ENCODE measurements around the gene RGS3.

DNA sequence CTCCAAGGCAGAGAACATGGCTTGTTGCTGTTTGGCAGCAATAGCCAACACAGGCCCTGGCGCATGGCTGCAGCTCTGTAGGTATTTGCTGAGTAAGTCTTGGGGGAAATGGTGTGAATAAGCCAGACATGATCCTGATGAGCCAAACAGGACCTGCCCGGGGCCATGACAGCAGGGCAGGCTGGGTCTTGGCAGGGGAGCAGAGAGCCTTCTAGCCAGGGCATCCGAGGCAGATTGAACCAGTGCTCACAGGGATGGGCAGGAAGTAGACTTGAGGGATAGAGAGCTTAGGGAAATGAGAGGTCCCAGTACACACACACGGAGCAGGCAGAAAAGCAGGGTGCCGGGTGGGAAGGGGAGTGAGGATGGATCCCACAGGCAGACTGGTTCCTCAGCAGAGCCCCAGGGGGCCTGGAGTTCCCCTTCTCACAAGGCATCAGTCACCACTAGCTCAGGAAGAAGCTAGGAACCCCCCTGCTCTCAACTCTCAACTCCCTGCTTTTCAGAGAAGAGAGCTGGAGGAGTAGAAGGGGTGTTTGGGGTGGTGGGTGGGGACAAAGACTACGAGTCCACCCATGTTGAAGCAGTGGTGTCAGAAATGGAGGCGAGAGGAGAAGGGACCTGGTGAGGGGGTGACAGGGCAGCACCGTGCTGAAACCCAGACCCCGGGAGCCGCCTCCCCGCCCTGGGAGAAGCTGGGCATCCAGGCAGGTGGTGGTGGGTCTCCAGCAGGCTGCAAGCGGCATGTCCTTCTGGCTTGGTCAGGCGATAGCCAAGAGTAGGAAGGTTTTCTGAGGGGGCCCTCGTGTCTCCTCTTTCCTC lies 111.1 kb downstream of the RGS3 start:
- TF ChIP-seq ZNF17 (CRISPR knock-in tag; IDR thresholded peaks at IDR 0.05): no peak
- TF ChIP-seq, protein P1, sequence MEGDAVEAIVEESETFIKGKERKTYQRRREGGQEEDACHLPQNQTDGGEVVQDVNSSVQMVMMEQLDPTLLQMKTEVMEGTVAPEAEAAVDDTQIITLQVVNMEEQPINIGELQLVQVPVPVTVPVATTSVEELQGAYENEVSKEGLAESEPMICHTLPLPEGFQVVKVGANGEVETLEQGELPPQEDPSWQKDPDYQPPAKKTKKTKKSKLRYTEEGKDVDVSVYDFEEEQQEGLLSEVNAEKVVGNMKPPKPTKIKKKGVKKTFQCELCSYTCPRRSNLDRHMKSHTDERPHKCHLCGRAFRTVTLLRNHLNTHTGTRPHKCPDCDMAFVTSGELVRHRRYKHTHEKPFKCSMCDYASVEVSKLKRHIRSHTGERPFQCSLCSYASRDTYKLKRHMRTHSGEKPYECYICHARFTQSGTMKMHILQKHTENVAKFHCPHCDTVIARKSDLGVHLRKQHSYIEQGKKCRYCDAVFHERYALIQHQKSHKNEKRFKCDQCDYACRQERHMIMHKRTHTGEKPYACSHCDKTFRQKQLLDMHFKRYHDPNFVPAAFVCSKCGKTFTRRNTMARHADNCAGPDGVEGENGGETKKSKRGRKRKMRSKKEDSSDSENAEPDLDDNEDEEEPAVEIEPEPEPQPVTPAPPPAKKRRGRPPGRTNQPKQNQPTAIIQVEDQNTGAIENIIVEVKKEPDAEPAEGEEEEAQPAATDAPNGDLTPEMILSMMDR (CRISPR knock-in tag; IDR thresholded peaks at IDR 0.05): no peak
